Activated T-cell treated with anti-CD3 and anti-CD28 coated beads, Interleukin-2, amount 50 U/mL, for 4 hours (primary cell): ENCODE results near the gene COL13A1. TPM values are rescaled to one million over a fixed set of nuclear protein-coding genes. Genes with fewer than 3 reads are reported as not detected.

Source experiments
- ATAC-seq, 2 donors: fragments of 200-7000 bp; cut with Tn5 transposase; one replicate each; pipeline ENCODE4 v1.10.0; 2021
- DNase-seq: peaks from one replicate; pipeline ENCODE4 v3.0.0-alpha.2; 2020
- H3K27me3 Mint-ChIP-seq: one replicate; pipeline ENCODE4 v1.8.0; 2021; ENCODE audit warnings: low read depth, mixed read lengths
- H3K36me3 Mint-ChIP-seq: one replicate; pipeline ENCODE4 v1.8.0; 2022; ENCODE audit warnings: mixed read lengths; ENCODE audit not compliant: insufficient read depth
- H3K4me1 Mint-ChIP-seq: one replicate; pipeline ENCODE4 v1.8.0; 2021; ENCODE audit warnings: low read depth, mixed read lengths
- H3K4me3 Mint-ChIP-seq: one replicate; pipeline ENCODE4 v1.8.0; 2021; ENCODE audit warnings: mild to moderate bottlenecking, moderate library complexity, mixed read lengths
- H3K9me3 Mint-ChIP-seq: one replicate; pipeline ENCODE4 v1.8.0; 2021; ENCODE audit warnings: mixed read lengths
- total RNA-seq, 3 donors: library from RNA; stranded (reverse); gene quantifications; one replicate each; pipeline ENCODE4 v1.2.1, GENCODE V29; 2021

Gene COL13A1
- total RNA-seq, 3 donors from 2014 or later = not detected

DNA sequence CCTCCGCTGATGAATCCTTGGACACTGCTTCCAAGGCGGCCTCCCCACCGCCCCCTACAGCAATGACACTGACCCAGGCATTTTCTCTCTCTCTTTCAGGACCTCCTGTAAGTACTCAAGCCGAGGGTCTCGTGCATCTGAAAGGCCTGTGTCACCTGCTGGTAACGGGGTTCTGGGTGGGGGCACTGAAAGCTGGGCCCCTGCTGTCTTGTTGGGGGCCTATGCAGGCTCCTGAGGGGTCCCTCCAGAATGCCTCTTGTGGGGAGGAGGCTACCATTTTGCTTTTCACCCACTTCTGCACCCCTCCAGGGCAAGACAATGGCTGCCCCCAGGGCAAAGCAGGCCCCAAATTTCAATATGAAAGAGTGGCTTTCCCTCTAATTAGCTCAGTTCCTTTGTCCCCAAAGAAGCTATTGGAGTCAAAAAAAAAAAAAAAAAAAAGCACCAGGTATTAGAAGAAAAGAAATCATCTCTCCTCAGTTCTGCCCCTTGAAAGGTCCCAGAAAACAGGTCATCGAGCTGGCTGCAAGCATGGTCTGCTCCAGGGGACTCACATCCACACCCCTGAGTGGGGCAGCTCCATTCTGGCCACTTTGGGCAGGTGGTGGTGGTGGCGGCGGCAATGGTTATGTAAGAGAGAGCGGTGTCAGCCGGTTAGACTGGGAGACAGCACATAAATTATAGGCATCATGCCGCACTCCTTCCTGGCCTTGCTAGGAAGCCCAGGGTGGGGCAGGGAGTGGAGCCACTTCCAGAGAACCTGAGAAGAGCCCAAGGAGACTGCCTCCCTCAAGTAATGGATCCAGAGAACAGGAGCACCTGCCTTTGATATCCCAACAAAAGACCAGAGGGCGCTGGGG lies 66.2 kb downstream of the COL13A1 start:
- Mint-ChIP-seq H3K36me3 (no peaks in the 10 kb centered on the region), H3K9me3 (no peaks in the 10 kb centered on the region), H3K4me1 (no peaks in the 10 kb centered on the region)

DNA sequence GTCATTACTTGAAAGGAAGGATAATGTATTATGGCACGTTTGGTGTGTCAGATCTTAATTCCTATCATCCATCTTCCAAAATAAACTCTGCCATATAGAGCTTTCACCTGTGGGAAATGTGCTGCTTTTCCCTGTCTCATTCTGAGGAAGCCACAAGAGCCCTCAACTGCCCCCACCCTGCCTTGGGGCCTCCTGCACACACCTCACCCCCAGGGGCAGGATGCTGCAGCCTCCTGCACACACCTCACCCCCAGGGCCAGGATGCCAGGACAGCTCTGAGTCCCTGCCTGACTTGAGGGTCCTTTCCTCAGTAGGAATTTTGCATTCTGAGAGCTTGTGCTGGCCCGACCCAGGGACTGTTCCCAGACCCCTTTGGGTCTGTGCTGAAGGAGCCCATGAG lies 67.1 kb downstream of the COL13A1 start:
- H3K4me3 Mint-ChIP-seq = no peak overlapping the region
- H3K9me3 Mint-ChIP-seq = no peaks in the 10 kb centered on the region
- no peak for DNase-seq
- no peak for ATAC-seq
- peaks cover 6% of the 10 kb centered on the region for H3K27me3 Mint-ChIP-seq
- no peaks in the 10 kb centered on the region for H3K4me1 Mint-ChIP-seq
- no peaks in the 10 kb centered on the region for H3K36me3 Mint-ChIP-seq

More for the DNA sequence above, 66.2 kb downstream of the COL13A1 start:
- no peak overlapping the region for H3K4me3 Mint-ChIP-seq
- DNase-seq (no peak), ATAC-seq (no peak)
- H3K27me3 Mint-ChIP-seq = peaks cover 8% of the 10 kb centered on the region

DNA sequence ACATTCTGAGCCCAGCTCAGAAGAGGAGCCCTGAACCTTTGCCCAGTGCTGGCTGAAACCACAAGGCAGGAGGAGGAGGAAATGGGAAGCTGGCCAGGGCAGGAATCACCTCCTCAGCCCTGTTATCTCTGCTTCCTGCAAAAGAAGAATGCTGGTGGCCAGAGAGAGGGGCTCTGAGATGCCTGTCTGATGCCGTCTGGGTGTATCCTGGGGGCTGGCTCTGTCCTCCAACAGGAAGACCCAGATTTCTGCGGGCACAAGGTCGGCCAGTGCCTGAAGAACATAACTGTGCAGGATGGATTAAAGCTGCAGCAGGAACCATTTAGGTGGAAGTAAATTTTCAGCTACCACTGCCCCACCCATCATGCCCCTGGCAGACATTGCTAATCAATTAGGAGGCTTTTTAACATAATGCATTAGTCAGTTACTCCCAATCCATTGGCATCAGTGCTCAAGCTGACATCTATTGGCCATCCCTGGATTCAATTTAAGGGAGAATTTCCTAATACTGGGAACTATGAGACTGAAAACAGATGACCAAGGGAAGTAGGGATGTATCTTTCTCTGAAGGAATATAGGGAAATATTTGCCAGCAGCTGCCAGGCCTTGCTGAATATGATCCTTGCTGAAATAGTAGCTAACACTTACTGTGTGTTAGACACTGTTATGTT lies 67.7 kb downstream of the COL13A1 start:
- Mint-ChIP-seq H3K27me3 (peaks cover 6% of the 10 kb centered on the region), H3K4me1 (no peaks in the 10 kb centered on the region), H3K9me3 (no peaks in the 10 kb centered on the region), H3K4me3 (no peak overlapping the region), H3K36me3 (no peaks in the 10 kb centered on the region)
- no peak for ATAC-seq
- no peak for DNase-seq

GRCh38 chr10:69870591-69870990 lies 68.9 kb downstream of the COL13A1 start:
- ATAC-seq (no peak), DNase-seq (no peak)
- Mint-ChIP-seq H3K27me3 (peaks cover 1% of the 10 kb centered on the region), H3K36me3 (no peaks in the 10 kb centered on the region), H3K4me3 (no peak overlapping the region), H3K4me1 (no peaks in the 10 kb centered on the region), H3K9me3 (no peaks in the 10 kb centered on the region)

DNA sequence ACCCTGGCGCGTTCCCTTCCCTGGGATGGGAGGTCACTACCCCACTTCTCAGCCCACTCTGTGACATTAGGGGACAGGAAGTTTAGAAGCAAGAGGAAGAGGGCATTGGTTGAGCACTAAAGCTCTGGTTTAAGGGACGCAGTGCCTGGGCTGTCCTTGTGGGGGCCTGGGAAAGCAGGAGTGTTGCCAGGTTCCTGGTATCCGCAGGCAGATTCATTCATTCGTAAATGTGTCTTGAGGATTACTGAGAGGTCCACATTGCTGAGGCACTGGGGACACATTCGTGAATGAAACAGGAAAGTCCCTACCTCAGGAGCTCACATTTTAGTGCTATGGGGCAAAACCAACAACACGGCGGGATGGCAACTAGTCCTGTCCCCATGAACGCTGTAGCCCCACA lies 69.4 kb downstream of the COL13A1 start:
- Mint-ChIP-seq H3K4me1 (no peaks in the 10 kb centered on the region), H3K4me3 (no peak overlapping the region), H3K36me3 (no peaks in the 10 kb centered on the region), H3K9me3 (no peaks in the 10 kb centered on the region), H3K27me3 (peaks cover 1% of the 10 kb centered on the region)
- DNase-seq (no peak), ATAC-seq (no peak)

DNA sequence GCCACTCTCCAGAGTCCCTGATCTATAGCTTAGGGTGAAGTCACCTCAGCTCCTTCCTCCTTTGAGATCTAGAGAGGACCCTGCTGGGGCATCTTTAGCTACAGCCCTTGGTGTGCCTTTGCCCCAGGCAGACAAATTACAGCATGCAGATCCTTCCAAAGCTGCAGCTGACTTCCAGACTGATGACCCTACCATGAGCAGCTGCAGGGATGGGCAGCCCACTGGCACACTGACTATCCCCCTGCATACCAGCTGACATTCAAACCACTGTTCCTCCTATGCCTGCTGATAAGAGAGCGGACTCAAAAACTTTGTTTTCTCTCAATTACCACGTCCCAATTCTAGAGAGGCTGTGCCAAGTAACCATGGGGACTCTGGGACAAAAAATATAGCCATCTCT lies 70.6 kb downstream of the COL13A1 start:
- Mint-ChIP-seq H3K9me3 (no peaks in the 10 kb centered on the region), H3K4me1 (no peaks in the 10 kb centered on the region), H3K36me3 (no peaks in the 10 kb centered on the region), H3K4me3 (no peak overlapping the region), H3K27me3 (peaks cover 1% of the 10 kb centered on the region)
- no peak for ATAC-seq
- DNase-seq = no peak

DNA sequence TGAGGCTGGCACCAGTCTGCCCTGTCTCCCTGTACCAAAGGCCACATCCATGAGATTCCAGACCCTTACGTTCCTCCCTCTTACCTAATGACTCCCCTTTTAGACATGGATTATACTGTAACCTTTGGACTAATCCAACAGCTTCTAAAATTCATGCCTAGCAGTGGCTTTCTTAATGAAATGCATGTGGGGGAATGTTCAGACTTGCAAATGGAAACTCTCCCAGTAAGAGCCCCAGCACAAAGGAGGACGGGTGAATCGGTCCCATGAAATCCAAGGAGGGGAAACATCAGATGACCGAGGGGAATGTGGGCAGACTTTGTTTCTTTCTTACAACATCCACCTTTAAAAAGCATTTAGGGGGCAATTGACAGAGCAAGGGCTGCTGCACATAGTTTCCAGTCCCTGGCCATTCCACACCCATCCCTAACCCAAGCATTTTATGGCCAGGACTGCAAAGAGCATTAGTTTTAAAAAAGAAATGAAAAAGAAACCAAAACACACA lies 71.5 kb downstream of the COL13A1 start:
- no peak overlapping the region for H3K4me3 Mint-ChIP-seq
- H3K27me3 Mint-ChIP-seq = peaks cover 1% of the 10 kb centered on the region
- DNase-seq (no peak), ATAC-seq (no peak)
- H3K4me1 Mint-ChIP-seq = no peaks in the 10 kb centered on the region
- H3K36me3 Mint-ChIP-seq = no peaks in the 10 kb centered on the region
- H3K9me3 Mint-ChIP-seq = no peaks in the 10 kb centered on the region

DNA sequence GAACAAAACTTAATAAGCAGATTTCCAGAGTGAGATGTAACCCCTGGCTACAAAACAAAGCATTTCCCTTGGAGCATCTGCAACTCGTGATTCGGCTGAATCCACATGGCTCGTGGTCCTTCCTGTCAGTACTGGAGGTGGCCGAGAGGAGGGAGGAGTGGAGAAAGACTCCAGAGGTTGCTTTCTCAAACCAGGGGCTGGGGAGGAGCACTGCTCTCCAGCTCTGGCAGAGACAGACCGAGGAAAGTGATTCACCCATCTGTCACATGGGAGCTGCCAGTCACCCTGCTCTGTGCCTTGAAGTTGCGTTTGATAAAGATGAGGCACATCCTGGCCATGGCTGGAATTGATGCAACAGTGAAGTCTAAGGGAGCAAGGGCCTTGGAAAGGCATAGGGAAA lies 72.7 kb downstream of the COL13A1 start:
- no peak for DNase-seq
- Mint-ChIP-seq H3K36me3 (no peaks in the 10 kb centered on the region), H3K4me3 (no peak overlapping the region), H3K9me3 (no peaks in the 10 kb centered on the region), H3K27me3 (peaks cover 5% of the 10 kb centered on the region), H3K4me1 (no peaks in the 10 kb centered on the region)
- ATAC-seq = no peak

DNA sequence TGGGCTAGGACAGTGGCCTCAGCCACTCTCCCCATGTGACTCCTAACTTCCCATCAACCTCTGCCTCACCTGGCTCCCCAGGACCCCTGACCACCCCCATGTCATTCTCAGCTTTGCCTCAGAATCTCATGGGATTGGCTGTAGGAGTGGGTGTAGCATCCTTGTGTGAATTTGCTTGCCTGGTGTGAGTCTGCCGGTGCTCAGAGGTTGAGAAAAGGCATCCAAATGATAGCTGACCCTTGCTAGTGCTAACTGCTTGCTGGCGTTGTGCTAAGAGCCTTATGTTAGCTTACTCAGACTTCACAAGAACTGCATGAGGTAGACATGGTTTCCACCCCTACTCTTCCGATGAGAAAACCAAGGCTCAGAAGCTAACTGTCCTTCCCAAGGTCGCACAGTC lies 74.2 kb downstream of the COL13A1 start:
- DNase-seq (no peak), ATAC-seq (no peak)
- Mint-ChIP-seq H3K4me1 (no peaks in the 10 kb centered on the region), H3K27me3 (peaks cover 9% of the 10 kb centered on the region), H3K36me3 (no peaks in the 10 kb centered on the region), H3K4me3 (no peak overlapping the region), H3K9me3 (no peaks in the 10 kb centered on the region)

- DNase-seq = no peak
- no peak overlapping the region for H3K4me3 Mint-ChIP-seq
- H3K4me1 Mint-ChIP-seq = no peaks in the 10 kb centered on the region
- peaks cover 13% of the 10 kb centered on the region for H3K27me3 Mint-ChIP-seq
- ATAC-seq = no peak
- H3K36me3 Mint-ChIP-seq = no peaks in the 10 kb centered on the region
- H3K9me3 Mint-ChIP-seq = no peaks in the 10 kb centered on the region
Observed at GRCh38 chr10:69876286-69876685, 74.6 kb downstream of the COL13A1 start.

- H3K36me3 Mint-ChIP-seq = no peaks in the 10 kb centered on the region
Observed at GRCh38 chr10:69876931-69877330, 75.2 kb downstream of the COL13A1 start.

DNA sequence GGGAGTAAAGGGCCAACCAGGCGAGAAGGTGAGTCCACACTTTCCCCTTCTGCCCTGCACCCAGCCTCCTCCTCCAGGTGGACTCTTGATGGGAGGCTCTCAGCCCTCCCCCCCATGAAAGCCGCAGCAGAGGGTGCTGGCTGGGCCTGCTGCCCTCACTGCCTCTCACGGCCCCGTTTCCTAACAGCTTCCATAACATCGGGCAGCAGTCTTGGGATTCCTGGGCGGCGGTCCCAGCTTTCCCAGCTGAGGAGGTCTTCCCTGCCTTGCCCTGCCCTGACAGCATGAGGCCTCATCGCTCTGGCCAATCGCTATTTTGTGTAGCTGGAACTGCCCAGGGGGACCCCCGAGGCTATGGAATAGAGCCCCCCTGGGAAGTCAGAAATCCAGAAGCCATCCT lies 76.3 kb downstream of the COL13A1 start:
- Mint-ChIP-seq H3K4me3 (no peak overlapping the region), H3K9me3 (no peaks in the 10 kb centered on the region), H3K4me1 (no peaks in the 10 kb centered on the region), H3K27me3 (peaks cover 17% of the 10 kb centered on the region), H3K36me3 (no peaks in the 10 kb centered on the region)
- ATAC-seq = no peak
- DNase-seq = no peak

More at GRCh38 chr10:69876931-69877330, 75.2 kb downstream of the COL13A1 start:
- Mint-ChIP-seq H3K27me3 (peaks cover 15% of the 10 kb centered on the region), H3K9me3 (no peaks in the 10 kb centered on the region), H3K4me1 (no peaks in the 10 kb centered on the region), H3K4me3 (no peak overlapping the region)
- ATAC-seq = no peak
- DNase-seq = no peak

DNA sequence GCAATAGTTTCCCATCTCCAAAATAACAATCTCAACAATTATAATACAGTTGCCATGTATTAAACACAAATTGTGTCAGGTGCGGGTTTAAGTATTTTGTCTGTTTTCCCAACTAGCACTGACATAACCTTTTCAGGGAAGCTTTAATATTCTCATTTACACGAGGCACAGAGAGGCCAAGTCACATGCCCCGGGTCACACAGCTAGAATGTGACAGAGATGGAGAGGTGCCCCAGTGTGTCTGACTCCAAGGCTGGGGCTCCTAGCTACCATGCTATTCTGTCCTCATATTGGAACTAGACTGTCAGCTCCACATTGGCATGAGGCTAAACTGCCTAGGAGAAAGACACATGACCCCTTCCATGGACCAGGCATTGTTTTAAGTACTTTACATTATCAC lies 77.2 kb downstream of the COL13A1 start:
- no peaks in the 10 kb centered on the region for H3K36me3 Mint-ChIP-seq
- peaks cover 25% of the 10 kb centered on the region for H3K27me3 Mint-ChIP-seq

GRCh38 chr10:69879634-69880257 lies 78.0 kb downstream of the COL13A1 start:
- no peak for ATAC-seq

More for the DNA sequence above, 77.2 kb downstream of the COL13A1 start:
- ATAC-seq = no peak
- Mint-ChIP-seq H3K4me1 (no peaks in the 10 kb centered on the region), H3K9me3 (no peaks in the 10 kb centered on the region), H3K4me3 (no peak overlapping the region)
- no peak for DNase-seq

More at GRCh38 chr10:69879634-69880257, 78.0 kb downstream of the COL13A1 start:
- H3K36me3 Mint-ChIP-seq = no peaks in the 10 kb centered on the region
- H3K4me3 Mint-ChIP-seq = no peak overlapping the region
- DNase-seq = no peak
- H3K4me1 Mint-ChIP-seq = no peaks in the 10 kb centered on the region
- H3K9me3 Mint-ChIP-seq = no peaks in the 10 kb centered on the region
- peaks cover 26% of the 10 kb centered on the region for H3K27me3 Mint-ChIP-seq
